Measurements from ENCODE around the gene DOCK8. TPM values are rescaled to one million over a fixed set of nuclear protein-coding genes. Genes with fewer than 3 reads are reported as not detected.

The DOCK8 gene
- total RNA-seq, 1 donor from 2014 or later: 12.5 TPM

DNA sequence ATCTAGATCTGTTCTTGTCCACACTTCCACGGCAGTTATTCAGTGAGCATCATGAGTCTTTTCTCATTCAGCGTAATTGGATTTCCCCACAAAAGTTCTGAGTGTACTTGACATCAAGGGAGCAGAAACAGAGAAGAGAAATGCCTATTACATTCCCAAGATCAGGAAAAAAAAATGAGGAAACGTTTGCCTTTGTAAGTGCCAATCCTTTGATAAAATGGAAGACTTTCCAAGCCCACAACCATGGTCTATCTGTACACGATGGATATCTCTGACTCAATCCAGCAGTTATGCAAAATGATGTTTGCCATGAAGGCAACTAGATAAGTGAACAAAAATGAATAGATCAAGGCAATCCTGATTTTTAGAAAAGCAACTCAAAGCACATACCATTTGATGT, 235.9 kb downstream of the DOCK8 start:
- DNase-seq (ENCODE audit: extremely low read depth, low read depth, low spot score): no peak

- no peak for DNase-seq (ENCODE audit: extremely low read depth, low read depth, low spot score)
Measured at GRCh38 chr9:453832-454231, 239.2 kb downstream of the DOCK8 start.

DNA sequence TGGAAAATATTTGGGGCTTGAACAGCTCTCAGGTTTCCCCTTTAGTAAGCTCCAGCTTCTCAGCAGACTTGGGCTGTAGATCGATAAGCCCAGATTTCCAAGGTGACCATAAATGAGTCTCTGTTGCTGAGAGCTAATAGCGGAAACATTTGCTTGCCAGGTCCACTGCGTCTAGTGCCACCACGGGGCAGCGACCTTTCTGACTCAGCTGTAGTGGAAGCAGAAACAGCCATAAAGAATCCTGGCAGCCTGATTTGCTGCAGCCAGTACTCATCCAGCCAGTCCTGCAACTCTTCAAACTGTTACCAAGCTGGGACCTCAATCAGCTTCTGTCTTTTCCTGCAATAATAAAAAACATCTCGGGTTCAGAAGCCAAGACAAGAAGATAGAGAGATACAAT, 241.7 kb downstream of the DOCK8 start:
- no peak for DNase-seq (ENCODE audit: extremely low read depth, low read depth, low spot score)

DNA sequence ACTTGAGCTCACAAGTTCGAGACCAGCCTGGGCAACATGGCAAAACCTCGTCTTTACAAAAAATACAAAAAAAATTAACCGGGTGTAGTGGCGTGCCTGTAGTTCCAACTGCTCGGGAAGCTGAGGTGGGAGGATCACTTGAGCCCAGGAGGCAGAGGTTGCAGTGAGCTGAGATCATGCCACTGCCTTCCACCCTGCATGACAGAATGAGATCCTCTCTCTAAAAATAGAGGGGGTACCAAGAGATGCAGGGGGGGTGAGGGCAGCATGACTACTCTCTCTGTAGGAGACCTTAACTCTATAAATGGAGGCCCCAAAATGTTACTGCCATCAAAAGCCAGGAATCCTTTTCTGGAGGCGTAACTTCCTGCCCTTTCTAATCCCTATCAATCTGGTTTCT, 243.9 kb downstream of the DOCK8 start:
- DNase-seq (ENCODE audit: extremely low read depth, low read depth, low spot score): no peak

- DNase-seq (ENCODE audit: extremely low read depth, low read depth, low spot score): no peak
Measured at GRCh38 chr9:459491-460444, 245.1 kb downstream of the DOCK8 start.

GRCh38 chr9:462121-462520, 247.5 kb downstream of the DOCK8 start:
- DNase-seq (ENCODE audit: extremely low read depth, low read depth, low spot score): no peak

- no peak for DNase-seq (ENCODE audit: extremely low read depth, low read depth, low spot score)
Measured at GRCh38 chr9:462606-463005, 247.9 kb downstream of the DOCK8 start.

DNA sequence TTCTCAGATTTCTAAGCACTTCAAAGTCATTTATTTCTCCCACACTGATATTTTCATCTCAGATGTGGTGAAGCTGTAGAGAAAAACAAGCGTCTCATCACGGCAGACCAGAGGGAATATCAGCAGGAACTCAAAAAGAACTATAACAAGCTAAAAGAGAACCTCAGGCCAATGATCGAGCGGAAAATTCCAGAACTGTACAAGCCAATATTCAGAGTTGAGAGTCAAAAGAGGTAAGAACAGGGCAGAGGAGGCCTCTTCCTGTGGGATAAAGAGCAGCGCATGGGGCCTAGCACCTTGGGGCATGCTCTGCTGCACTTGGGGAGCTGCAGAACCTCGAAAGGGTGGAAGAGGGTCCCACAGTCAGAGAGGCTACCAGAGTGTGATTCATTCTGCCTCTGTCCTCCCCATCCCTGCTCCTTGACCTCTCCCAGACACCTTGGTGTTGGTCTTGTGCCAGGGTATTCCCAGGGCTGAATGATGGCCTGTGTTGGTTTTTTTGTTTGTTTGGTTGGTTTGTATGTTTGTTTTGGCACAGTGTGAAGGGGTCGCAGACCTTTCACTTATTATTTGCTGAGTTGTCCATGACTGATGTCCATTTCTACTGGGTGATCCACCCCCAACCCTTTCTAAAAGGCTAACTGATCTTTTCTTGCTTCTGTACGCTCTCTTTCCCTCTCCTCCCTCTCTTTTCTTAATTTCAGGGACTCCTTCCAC, 248.9 kb downstream of the DOCK8 start:
- no peak for DNase-seq (ENCODE audit: extremely low read depth, low read depth, low spot score)

DNA sequence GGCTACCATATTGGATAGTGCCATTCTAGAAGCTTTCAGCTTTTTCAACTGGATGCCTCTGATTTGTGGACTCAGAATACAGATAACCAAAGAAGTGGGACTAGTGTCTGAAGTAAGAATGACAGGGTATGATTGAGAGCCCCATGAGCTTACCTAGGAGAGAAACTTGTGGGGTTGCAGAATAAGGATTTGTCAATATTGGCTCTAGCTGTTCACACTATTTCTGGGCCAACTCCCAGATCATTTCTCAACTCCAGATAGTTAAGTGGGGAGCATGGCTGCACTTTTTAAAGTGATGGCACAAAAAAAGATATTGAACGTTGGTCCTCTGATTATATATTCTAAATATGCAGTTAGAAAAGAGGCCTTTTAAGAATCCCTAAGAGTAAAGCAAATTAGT, 252.1 kb downstream of the DOCK8 start:
- DNase-seq (ENCODE audit: extremely low read depth, low read depth, low spot score): no peak

DNA sequence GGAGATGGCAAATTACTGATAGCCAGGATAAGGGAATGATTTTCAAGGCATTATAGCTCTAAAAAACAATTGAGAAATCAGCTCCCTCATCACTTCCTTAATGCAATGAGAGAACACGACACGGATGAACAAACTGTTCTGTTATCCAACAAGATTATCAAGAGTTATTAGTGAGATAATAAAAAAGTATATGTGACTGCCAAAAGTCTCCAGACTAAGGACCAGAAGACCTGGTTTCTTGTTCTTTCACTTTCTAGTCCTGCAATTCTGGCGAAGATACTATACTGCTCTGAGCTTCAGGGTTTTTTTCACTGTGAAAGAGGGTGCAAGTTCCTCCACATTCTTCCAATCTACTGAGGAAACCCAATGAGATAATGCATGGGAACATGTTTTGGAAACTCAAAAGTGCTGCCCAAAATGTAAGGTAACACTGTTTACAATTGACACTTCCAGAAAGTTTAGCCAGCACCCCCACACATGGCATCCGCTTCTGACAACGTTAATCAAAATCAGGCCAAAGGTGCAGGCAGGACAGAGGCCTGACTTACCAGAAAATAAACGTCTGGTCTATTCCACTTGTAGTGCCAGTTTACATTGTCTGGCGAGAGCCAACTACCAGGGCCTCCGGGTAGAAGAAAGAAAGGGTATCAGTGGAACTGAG, 254.2 kb downstream of the DOCK8 start:
- DNase-seq (ENCODE audit: extremely low read depth, low read depth, low spot score): no peak

DNA sequence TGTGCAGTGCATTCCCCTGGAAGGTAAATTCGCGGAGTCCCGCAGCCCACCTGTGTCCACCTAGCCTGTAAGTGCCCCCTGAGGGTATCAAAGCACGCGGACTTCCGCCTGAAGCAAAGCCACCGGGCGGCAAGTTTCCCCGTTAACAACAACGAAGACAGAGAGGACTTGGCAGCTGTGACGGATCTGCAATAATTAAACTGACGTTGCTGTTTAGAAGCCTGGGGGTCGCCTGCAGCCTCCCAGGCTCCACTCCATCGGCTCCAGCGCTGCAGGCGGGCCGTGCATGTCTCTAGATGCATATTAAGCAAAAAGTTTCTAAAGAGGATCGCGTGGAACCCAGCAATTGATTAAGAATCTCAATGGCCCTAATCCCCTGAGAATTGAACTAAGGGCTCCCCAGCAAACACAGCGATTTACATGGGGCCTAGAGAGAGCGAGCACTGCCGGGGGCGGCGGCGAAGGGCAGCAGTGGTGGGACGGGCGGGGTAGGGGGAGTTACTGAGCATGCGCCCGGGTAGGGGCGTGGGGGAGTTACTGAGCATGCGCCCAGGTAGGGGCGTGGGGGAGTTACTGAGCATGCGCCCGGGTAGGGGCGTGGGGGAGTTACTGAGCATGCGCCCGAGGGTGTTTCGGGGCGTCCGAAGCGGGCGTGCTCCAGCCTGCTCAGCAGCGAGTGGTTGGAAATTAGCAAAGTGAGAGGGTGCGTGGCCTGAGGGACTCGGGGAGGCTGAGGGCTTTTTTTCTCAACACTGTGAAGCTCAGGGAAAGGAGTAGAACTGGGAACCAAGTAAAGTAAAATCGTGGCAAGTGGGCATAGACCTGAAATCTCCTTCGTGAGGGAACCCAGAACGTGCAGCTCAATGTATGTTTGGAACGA, 255.2 kb downstream of the DOCK8 start:
- peak; percentile 10 for DNase-seq (ENCODE audit: extremely low read depth, low read depth, low spot score)

- no peak for DNase-seq (ENCODE audit: extremely low read depth, low read depth, low spot score)
Measured at GRCh38 chr9:470552-471194, 256.0 kb downstream of the DOCK8 start.

DNA sequence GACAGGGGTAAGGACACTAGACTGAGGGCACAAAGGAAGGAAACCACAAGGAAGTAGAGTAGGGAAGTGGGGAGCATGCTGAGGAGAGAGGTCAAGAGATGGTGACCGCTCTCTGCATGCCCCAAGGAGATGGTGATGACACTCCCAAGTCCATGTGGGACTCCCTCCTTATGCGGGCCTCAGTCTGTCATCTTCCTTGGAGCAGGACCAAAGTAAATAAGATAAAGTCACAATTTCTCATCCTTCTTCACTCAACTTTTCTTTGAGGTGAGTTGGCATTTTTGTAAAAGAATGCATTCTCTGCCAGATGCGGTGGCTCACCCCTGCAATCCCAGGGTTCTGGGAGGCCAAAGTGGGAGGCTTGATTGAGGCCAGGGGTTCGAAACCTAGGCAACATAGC, 256.7 kb downstream of the DOCK8 start:
- no peak for DNase-seq (ENCODE audit: extremely low read depth, low read depth, low spot score)

GRCh38 chr9:472479-473075, 257.9 kb downstream of the DOCK8 start:
- no peak for DNase-seq (ENCODE audit: extremely low read depth, low read depth, low spot score)

- DNase-seq (ENCODE audit: extremely low read depth, low read depth, low spot score): no peak
Measured at GRCh38 chr9:477193-477592, 262.5 kb downstream of the DOCK8 start.

DNA sequence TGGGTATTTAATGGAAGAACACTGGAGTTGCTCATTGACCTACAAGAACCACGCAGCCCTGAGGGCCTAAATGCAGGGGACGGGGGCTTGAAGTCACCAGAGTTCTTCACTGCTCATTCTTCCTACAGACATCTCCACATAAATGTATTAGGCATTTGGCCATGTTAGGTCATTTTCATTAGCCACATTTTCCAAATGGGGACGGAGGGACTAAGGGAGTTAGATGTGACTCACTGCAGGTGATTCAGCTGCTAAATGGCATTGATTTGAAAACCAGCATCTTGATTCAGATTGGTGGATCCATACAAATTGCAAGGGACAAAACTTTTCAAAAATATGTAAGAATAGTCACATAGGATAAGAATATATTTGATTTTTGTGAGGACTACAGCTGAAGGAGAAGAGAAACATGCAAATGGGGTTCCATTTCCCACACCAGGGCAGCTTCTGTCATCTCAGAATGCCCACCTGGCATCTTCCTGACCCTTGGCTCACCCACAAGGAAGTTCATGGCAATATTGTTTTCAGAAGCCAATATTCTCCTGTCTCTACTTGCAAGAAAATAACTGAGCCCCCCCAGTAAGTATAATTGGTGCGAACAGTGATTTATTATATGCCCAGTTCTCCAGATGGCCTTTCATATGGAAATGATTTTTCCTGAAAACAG, 264.8 kb downstream of the DOCK8 start:
- no peak for DNase-seq (ENCODE audit: extremely low read depth, low read depth, low spot score)

DNA sequence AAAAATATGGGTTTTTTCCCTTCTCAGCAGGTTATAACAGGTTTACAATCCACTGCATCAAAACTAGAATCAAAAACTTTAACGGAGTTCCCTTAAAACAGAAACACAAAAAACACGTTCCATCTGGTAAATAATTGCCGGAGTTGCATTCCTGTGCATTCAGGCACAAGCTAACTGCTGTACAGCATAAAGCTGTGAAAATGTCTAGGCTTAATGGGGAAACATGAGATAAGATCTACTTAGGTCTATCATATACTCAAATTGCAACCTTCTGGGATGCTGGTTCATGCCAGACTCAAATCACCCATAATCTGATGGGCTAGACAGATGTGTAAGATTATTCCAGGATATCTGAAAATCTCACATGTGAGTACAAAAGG, 265.3 kb downstream of the DOCK8 start:
- no peak for DNase-seq (ENCODE audit: extremely low read depth, low read depth, low spot score)

DNA sequence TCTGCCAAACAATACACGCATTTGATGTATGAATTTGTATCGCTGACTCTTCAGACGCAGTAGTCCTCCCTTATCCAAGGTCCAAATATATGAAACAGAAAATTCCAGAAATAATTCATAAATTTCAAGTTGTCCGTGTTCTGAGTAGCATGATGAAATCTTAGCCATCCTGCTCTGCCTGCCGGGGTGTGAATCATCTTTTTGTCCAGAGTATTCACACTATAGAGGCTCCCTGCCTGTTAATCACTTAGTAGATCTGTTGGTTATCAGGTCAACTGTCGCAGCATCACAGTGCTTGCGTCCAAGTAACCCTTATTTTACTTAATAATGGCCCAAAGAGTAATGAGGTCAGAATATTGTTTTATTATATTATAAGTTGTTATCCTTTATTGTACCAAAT, 268.1 kb downstream of the DOCK8 start:
- DNase-seq (ENCODE audit: extremely low read depth, low read depth, low spot score): no peak

- DNase-seq (ENCODE audit: extremely low read depth, low read depth, low spot score): no peak
Measured at GRCh38 chr9:486156-486555, 271.5 kb downstream of the DOCK8 start.

Measured in glomerular endothelial cell (primary cell).